ENCODE measurements around the gene KDM4C.

Gene KDM4C

GRCh38 chr9:7089406-7090193 is 331.8 kb downstream of the KDM4C start:
- no peak for DNase-seq (ENCODE audit: low read depth in 2 of 3, low spot score in 2 of 3)

- DNase-seq (ENCODE audit: low read depth in 2 of 3, low spot score in 2 of 3): no peak
These were observed 335.3 kb downstream of the KDM4C start for GRCh38 chr9:7093040-7093439.

GRCh38 chr9:7094052-7094451 is 336.3 kb downstream of the KDM4C start:
- no peak for DNase-seq (ENCODE audit: low read depth in 2 of 3, low spot score in 2 of 3)

- DNase-seq (ENCODE audit: low read depth in 2 of 3, low spot score in 2 of 3): no peak
These were observed 336.8 kb downstream of the KDM4C start for GRCh38 chr9:7094576-7094975.

GRCh38 chr9:7095058-7095457 is 337.3 kb downstream of the KDM4C start:
- no peak for DNase-seq (ENCODE audit: low read depth in 2 of 3, low spot score in 2 of 3)

GRCh38 chr9:7097040-7097715 is 339.4 kb downstream of the KDM4C start:
- DNase-seq (ENCODE audit: low read depth in 2 of 3, low spot score in 2 of 3): no peak

GRCh38 chr9:7097785-7098752 is 340.3 kb downstream of the KDM4C start:
- DNase-seq (ENCODE audit: low read depth in 2 of 3, low spot score in 2 of 3): no peak

GRCh38 chr9:7103367-7103766 is 345.6 kb downstream of the KDM4C start:
- no peak for DNase-seq (ENCODE audit: low read depth in 2 of 3, low spot score in 2 of 3)

- DNase-seq (ENCODE audit: low read depth in 2 of 3, low spot score in 2 of 3): no peak
These were observed 346.0 kb downstream of the KDM4C start for GRCh38 chr9:7103771-7104170.

GRCh38 chr9:7104625-7105024 is 346.9 kb downstream of the KDM4C start:
- DNase-seq (ENCODE audit: low read depth in 2 of 3, low spot score in 2 of 3): no peak

- no peak for DNase-seq (ENCODE audit: low read depth in 2 of 3, low spot score in 2 of 3)
These were observed 347.3 kb downstream of the KDM4C start for GRCh38 chr9:7105095-7105494.

GRCh38 chr9:7108936-7109335 is 351.2 kb downstream of the KDM4C start:
- DNase-seq (ENCODE audit: low read depth in 2 of 3, low spot score in 2 of 3): no peak

GRCh38 chr9:7111413-7111812 is 353.6 kb downstream of the KDM4C start:
- no peak for DNase-seq (ENCODE audit: low read depth in 2 of 3, low spot score in 2 of 3)

GRCh38 chr9:7115606-7116005 is 357.8 kb downstream of the KDM4C start:
- DNase-seq (ENCODE audit: low read depth in 2 of 3, low spot score in 2 of 3): no peak

- no peak for DNase-seq (ENCODE audit: low read depth in 2 of 3, low spot score in 2 of 3)
These were observed 360.1 kb downstream of the KDM4C start for GRCh38 chr9:7117676-7118561.

- no peak for DNase-seq (ENCODE audit: low read depth in 2 of 3, low spot score in 2 of 3)
These were observed 360.9 kb downstream of the KDM4C start for GRCh38 chr9:7118633-7119032.

GRCh38 chr9:7119612-7120011 is 361.8 kb downstream of the KDM4C start:
- DNase-seq (ENCODE audit: low read depth in 2 of 3, low spot score in 2 of 3): no peak

- DNase-seq (ENCODE audit: low read depth in 2 of 3, low spot score in 2 of 3): no peak
These were observed 363.3 kb downstream of the KDM4C start for GRCh38 chr9:7121055-7121454.

- no peak for DNase-seq (ENCODE audit: low read depth in 2 of 3, low spot score in 2 of 3)
These were observed 363.9 kb downstream of the KDM4C start for GRCh38 chr9:7121664-7122063.

GRCh38 chr9:7123743-7124142 is 366.0 kb downstream of the KDM4C start:
- DNase-seq (ENCODE audit: low read depth in 2 of 3, low spot score in 2 of 3): no peak

- DNase-seq (ENCODE audit: low read depth in 2 of 3, low spot score in 2 of 3): no peak
These were observed 367.5 kb downstream of the KDM4C start for GRCh38 chr9:7125231-7125630.

All from activated CD8-positive, alpha-beta memory T cell treated with anti-CD3 and anti-CD28 coated beads for 48 hours (primary cell).